Mucosa of rectum (tissue), 2 donors: ENCODE results near the gene ZFAND3.

Experiments
- H3K27ac ChIP-seq, 2 donors: one replicate each; pipeline ENCODE4 v1.7.0; 2013; ENCODE audit warnings: inconsistent platforms in 2 of 2, low read depth in 2 of 2, low read length in 2 of 2
- H3K27me3 ChIP-seq, 2 donors: one replicate each; pipeline ENCODE4 v1.7.0; 2013; ENCODE audit warnings: low read length in 2 of 2; ENCODE audit not compliant: control insufficient read depth in 2 of 2, insufficient read depth in 2 of 2
- H3K36me3 ChIP-seq, 2 donors: one replicate each; pipeline ENCODE4 v1.7.0; 2013; ENCODE audit warnings: low read length in 2 of 2; ENCODE audit not compliant: control insufficient read depth in 2 of 2, insufficient read depth in 2 of 2
- H3K4me1 ChIP-seq, 2 donors: one replicate each; pipeline ENCODE4 v1.7.0; 2013; ENCODE audit warnings: low read length in 2 of 2, mild to moderate bottlenecking in 1 of 2; ENCODE audit not compliant: control insufficient read depth in 2 of 2, insufficient read depth in 2 of 2
- H3K4me3 ChIP-seq, 2 donors: one replicate each; pipeline ENCODE4 v1.7.0; 2013; ENCODE audit warnings: low read length in 2 of 2
- H3K9ac ChIP-seq, 2 donors: one replicate each; pipeline ENCODE4 v1.7.0; 2013; ENCODE audit warnings: low read length in 2 of 2, low read depth in 1 of 2, mild to moderate bottlenecking in 1 of 2
- H3K9me3 ChIP-seq, 2 donors: one replicate each; pipeline ENCODE4 v1.7.0; 2013; ENCODE audit warnings: low read length in 2 of 2; ENCODE audit not compliant: control insufficient read depth in 2 of 2
- donor health status: healthy.
- donor health status: Normal muscosa, but diverticular disease.

Gene ZFAND3

GRCh38 chr6:38142178-38142902 is 322.8 kb downstream of the ZFAND3 start:
- Histone ChIP-seq H3K9ac (no peak overlapping the region), H3K27ac (no peak overlapping the region), H3K9me3 (no peaks in the 10 kb centered on the region), H3K4me3 (no peak overlapping the region), H3K27me3 (no peaks in the 10 kb centered on the region), H3K36me3 (peaks cover 0 to 11% of the 10 kb centered on the region in 2 donors), H3K4me1 (no peaks in the 10 kb centered on the region)

DNA sequence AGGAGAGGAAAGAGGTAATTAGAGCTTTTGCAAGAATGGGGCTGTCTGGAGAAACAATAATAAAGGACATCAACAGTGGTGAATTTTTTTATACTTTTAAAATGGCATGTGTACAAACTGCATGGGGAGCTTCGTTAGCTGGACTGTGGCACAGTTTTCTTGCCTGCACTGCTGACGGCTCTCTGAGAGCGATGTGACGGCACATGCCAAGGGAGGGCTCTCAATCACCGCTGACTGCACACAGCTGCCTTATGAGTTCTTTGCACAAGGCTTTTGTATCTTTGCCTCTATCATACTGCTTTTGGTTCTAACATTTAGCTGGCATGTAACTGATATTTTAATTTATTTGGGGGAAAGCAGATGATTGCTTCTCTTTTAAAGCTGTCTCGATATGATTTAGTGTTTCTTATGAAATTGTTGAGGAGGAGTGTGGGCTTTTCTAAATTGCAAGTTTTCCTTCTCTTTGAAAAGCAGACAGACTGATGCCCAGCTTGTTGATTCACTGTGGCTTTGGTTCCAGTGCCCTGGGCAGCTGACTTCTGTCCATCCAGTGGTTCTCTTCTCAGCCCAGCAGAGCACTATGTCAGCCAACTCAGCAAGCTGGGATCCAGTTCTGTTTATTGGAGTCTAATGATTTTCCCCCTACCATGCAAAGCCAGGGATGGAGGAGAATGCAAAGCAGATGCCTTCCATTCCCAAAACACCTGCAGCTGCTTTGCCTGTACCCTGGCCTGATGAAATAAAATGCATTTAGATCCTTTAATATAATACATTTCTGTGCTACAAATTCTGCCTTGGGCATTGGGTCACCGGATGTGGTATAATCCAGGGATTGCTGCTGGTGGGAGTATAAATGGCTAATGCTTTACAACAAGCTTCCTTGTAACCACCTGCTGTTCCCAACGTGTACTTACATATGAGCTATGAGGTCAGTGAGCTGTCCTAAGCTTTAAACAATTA is 323.9 kb downstream of the ZFAND3 start:
- Histone ChIP-seq H3K4me3 (no peak overlapping the region), H3K27ac (no peak overlapping the region), H3K9me3 (no peaks in the 10 kb centered on the region), H3K36me3 (peaks cover 0 to 11% of the 10 kb centered on the region in 2 donors), H3K9ac (no peak overlapping the region), H3K4me1 (no peaks in the 10 kb centered on the region), H3K27me3 (no peaks in the 10 kb centered on the region)

DNA sequence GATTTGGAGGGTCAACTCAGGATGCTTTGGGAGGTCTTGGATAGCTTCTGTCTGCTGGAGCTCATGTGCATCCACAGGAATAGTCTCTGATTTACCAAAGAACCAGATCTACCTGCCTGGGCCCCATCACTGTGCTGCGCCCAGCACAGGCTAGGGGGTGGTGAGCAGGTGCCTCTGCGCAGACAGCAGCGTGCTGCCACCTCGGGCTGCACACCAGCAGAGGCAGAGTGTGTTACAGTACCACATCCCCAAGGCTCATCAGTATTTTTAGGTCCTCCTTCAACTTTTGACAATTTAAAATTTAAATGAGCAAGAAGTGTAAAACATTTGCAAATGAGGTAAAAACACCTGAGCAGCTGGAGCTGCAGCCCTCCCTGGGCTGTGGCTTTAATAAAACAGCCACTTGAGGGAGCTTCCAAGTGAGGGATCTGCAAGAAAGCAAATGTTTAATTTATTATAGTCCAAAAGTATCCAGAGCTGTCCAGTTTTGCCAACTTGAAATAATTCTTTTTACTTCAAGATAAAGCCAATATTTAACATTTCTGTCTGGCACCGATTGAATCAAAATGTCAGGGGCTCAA is 324.9 kb downstream of the ZFAND3 start:
- Histone ChIP-seq H3K9ac (no peak overlapping the region), H3K9me3 (no peaks in the 10 kb centered on the region), H3K27ac (no peak overlapping the region), H3K4me1 (no peaks in the 10 kb centered on the region), H3K4me3 (no peak overlapping the region), H3K27me3 (no peaks in the 10 kb centered on the region), H3K36me3 (peaks cover 0 to 15% of the 10 kb centered on the region in 2 donors)

GRCh38 chr6:38146021-38146733 is 326.6 kb downstream of the ZFAND3 start:
- no peak overlapping the region for H3K4me3 ChIP-seq
- H3K36me3 ChIP-seq = peaks cover 0 to 15% of the 10 kb centered on the region in 2 donors
- H3K27ac ChIP-seq = no peak overlapping the region

DNA sequence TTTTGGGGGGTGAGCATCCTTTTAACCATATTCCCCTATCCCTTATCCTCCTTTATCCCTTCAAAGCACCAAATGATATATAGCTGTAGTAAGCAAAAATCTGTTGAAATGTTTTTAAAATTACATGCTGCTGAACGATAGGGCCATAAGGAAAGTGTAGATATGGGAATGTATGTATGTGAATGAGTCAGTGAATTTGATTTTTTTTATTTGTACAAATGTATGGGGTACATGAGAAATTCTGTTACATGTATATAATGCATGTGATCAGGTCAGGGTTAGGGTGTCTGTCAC is 327.2 kb downstream of the ZFAND3 start:
- H3K27me3 ChIP-seq = no peaks in the 10 kb centered on the region

More at GRCh38 chr6:38146021-38146733, 326.6 kb downstream of the ZFAND3 start:
- Histone ChIP-seq H3K9me3 (no peaks in the 10 kb centered on the region), H3K4me1 (no peaks in the 10 kb centered on the region), H3K9ac (no peak overlapping the region), H3K27me3 (no peaks in the 10 kb centered on the region)

DNA sequence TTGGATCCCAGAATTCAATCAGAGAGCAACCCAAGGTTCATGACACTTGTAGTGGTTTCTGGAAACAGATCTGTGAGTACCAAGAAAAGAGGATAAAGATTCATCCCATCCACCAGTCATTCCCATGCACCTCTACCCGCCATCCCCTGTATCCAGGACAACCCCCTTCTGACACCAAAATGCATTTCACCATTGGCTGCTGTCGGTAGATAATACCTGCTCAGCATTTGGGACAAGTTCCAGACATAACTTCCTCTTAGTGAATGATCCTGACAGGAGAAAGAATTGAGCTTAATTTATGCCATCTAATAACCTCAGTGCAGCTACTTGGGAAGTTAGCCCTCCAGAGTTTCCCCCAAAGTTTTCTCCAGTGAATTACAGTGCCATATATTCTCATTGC is 329.1 kb downstream of the ZFAND3 start:
- Histone ChIP-seq H3K36me3 (peaks cover 7 to 15% of the 10 kb centered on the region in 2 donors), H3K9ac (no peak overlapping the region), H3K27me3 (no peaks in the 10 kb centered on the region), H3K4me3 (no peak overlapping the region), H3K4me1 (no peaks in the 10 kb centered on the region), H3K9me3 (no peaks in the 10 kb centered on the region), H3K27ac (no peak overlapping the region)

More for the DNA sequence above, 327.2 kb downstream of the ZFAND3 start:
- H3K36me3 ChIP-seq = peaks cover 0 to 15% of the 10 kb centered on the region in 2 donors
- H3K9me3 ChIP-seq = no peaks in the 10 kb centered on the region
- no peak overlapping the region for H3K27ac ChIP-seq
- no peaks in the 10 kb centered on the region for H3K4me1 ChIP-seq
- H3K9ac ChIP-seq = no peak overlapping the region
- H3K4me3 ChIP-seq = no peak overlapping the region

DNA sequence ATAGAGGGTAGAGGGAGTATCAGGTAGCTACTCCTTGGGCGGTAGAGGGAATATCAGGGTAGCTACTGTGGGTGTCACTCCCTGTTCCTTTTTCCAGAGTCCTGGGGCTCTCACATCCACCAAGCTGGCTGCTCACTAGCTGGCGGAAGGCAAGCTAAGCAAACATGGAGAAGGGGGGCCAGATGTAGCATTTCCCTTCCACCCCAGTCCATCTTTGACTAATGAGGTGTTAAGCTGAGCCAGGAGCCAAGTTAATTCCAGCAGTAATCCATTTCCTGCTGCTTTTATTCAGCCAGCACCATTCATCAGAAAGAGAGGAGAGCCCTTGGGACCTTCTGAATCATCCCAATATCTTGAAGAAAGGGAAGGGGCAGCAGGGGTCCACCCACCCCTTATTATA is 330.0 kb downstream of the ZFAND3 start:
- H3K9me3 ChIP-seq = no peaks in the 10 kb centered on the region
- H3K27me3 ChIP-seq = no peaks in the 10 kb centered on the region
- no peak overlapping the region for H3K4me3 ChIP-seq
- no peaks in the 10 kb centered on the region for H3K4me1 ChIP-seq
- no peak overlapping the region for H3K27ac ChIP-seq
- peaks cover 7 to 15% of the 10 kb centered on the region in 2 donors for H3K36me3 ChIP-seq
- no peak overlapping the region for H3K9ac ChIP-seq

DNA sequence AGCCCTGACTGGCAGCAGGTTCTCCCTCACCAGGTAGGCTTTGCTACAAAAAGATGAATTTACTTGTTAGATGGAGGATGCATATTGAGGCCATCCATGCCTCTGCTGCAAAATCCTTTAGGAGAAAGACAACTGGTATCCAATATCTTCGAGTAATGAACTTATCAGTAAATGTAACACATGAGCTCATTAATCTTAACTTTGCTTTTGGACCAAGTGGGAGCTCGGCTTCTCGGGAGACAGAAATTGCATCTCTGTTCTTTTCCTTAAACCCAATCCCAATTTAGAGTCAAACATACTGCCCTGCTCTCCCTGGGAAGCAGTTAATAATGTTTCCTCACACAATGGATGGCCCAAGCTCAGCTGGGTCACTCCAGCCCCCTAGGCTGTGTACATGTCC is 330.5 kb downstream of the ZFAND3 start:
- Histone ChIP-seq H3K4me1 (no peaks in the 10 kb centered on the region), H3K9ac (no peak overlapping the region), H3K4me3 (no peak overlapping the region), H3K9me3 (no peaks in the 10 kb centered on the region), H3K27me3 (no peaks in the 10 kb centered on the region), H3K27ac (no peak overlapping the region), H3K36me3 (peaks cover 7 to 13% of the 10 kb centered on the region in 2 donors)

- Histone ChIP-seq H3K36me3 (peaks cover 10% of the 10 kb centered on the region in 2 donors), H3K27ac (no peak overlapping the region), H3K9me3 (no peaks in the 10 kb centered on the region), H3K4me3 (no peak overlapping the region), H3K4me1 (no peaks in the 10 kb centered on the region), H3K9ac (no peak overlapping the region), H3K27me3 (no peaks in the 10 kb centered on the region)
Observed at GRCh38 chr6:38150681-38151296, 331.3 kb downstream of the ZFAND3 start.
